Measurements from ENCODE around the gene CPA5. TPM values are rescaled to one million over a fixed set of nuclear protein-coding genes. Genes with fewer than 3 reads are reported as not detected.

Gene CPA5
- total and polyA plus RNA-seq, 2 donors (not counting 3 experiments of a cell fraction or from before 2014, with no cell fraction given): not detected

DNA sequence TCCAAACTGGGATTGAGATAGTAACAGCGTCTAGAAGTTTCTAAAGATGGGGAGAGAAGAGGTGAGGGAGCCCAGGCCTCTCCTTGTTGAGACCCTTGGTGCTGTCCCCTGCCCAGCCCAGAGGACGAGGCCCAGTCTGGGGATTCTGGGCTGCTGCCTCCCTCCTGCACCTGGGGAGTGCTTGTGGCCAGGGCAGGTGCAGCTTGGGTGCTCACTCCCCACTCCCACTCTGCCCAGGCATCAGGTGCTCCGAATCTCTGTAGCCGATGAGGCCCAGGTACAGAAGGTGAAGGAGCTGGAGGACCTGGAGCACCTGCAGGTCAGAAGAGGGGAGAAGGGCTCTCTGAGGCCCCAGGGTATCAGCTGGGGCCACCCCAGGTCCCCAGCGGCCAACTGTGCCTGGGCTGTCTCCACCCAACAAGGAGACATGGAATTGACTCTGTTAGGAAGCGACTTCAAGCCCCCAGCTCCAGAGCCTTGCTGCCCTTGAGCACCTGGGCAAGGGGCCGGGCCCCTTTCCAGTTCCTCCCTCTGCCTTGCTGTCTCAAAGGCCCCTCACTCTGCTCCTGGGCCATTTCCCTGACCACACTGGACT is 36.3 kb downstream of the CPA5 start:
- BruUV-seq (replicated peaks): no TSS peak
- H3K4me1 ChIP-seq (ENCODE audit: control insufficient read depth, extremely low read depth, insufficient read depth, low read length): no peaks in the 10 kb centered on the region
- H3K4me2 ChIP-seq (ENCODE audit: insufficient read depth, low read length): no peak overlapping the region
- no peaks in the 10 kb centered on the region for H3K79me2 ChIP-seq (ENCODE audit: control insufficient read depth, insufficient read depth, low read length)
- H4K20me1 ChIP-seq (replicated peaks; ENCODE audit: control insufficient read depth, extremely low read depth, insufficient read depth, low read length): no peaks in the 10 kb centered on the region
- FAIRE-seq (no peak), DNase-seq (ENCODE audit: low read depth, low spot score) (no peak)
- no peaks in the 10 kb centered on the region for H3K9me3 ChIP-seq (replicated peaks; ENCODE audit: control insufficient read depth, insufficient read depth, low read length)
- no peak overlapping the region for H3K9ac ChIP-seq (replicated peaks; ENCODE audit: extremely low read depth, insufficient read depth, low read length)
- intact Hi-C loops (cut with micrococcal nuclease) (no loop called here), dilution Hi-C loops (cut with MboI; ENCODE audit: extremely low pct_ligation_motif_present, low sequenced_read_pairs) (no loop called here)
- no peaks in the 10 kb centered on the region for H3K36me3 ChIP-seq (ENCODE audit: control insufficient read depth in 2 of 2, extremely low read depth in 1 of 2, insufficient read depth in 2 of 2, low read length in 2 of 2)
- no peak for TF ChIP-seq EZH2 (IDR thresholded peaks at IDR 0.05; ENCODE audit: borderline replicate concordance, low read depth, low read length, severe bottlenecking)
- no peak for TF ChIP-seq POLR2AphosphoS5 (IDR thresholded peaks at IDR 0.05; ENCODE audit: insufficient read depth, low read depth, low read length)
- no peak for TF ChIP-seq FOS (IDR thresholded peaks at IDR 0.05; ENCODE audit: borderline replicate concordance, insufficient read depth, low read length)
- no peak for TF ChIP-seq GATA2 (IDR thresholded peaks at IDR 0.05; ENCODE audit: insufficient read depth, insufficient read length, low read depth, low read length)
- TF ChIP-seq, protein P1, sequence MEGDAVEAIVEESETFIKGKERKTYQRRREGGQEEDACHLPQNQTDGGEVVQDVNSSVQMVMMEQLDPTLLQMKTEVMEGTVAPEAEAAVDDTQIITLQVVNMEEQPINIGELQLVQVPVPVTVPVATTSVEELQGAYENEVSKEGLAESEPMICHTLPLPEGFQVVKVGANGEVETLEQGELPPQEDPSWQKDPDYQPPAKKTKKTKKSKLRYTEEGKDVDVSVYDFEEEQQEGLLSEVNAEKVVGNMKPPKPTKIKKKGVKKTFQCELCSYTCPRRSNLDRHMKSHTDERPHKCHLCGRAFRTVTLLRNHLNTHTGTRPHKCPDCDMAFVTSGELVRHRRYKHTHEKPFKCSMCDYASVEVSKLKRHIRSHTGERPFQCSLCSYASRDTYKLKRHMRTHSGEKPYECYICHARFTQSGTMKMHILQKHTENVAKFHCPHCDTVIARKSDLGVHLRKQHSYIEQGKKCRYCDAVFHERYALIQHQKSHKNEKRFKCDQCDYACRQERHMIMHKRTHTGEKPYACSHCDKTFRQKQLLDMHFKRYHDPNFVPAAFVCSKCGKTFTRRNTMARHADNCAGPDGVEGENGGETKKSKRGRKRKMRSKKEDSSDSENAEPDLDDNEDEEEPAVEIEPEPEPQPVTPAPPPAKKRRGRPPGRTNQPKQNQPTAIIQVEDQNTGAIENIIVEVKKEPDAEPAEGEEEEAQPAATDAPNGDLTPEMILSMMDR (IDR thresholded peaks at IDR 0.05; ENCODE audit: extremely low read depth in 1 of 2, insufficient read depth in 1 of 2, low read depth in 1 of 2, low read length in 2 of 2): no peak
- TF ChIP-seq MYC (IDR thresholded peaks at IDR 0.05; ENCODE audit: low read depth, low read length): no peak
- H2AFZ ChIP-seq (ENCODE audit: low read depth, low read length): no peak overlapping the region
- no peak overlapping the region for H3K4me3 ChIP-seq (replicated peaks in 1 of 3; ENCODE audit: insufficient read depth in 1 of 3, low read depth in 1 of 3, low read length in 3 of 3)
- H3K27me3 ChIP-seq (ENCODE audit: control insufficient read depth in 2 of 2, insufficient read depth in 2 of 2, low read length in 2 of 2): no peaks in the 10 kb centered on the region
- ChIA-PET CTCF (interaction anchor here (1.2 kb wide), 1 partner anchor 24 kb away, joined by 3 read pairs; no protein-coding TSS in a partner anchor), POLR2A (no interaction called here)
- no peak overlapping the region for H3K27ac ChIP-seq (ENCODE audit: insufficient read depth, low read depth, low read length)
- no peaks in the 10 kb centered on the region for H3K9me1 ChIP-seq (replicated peaks; ENCODE audit: control insufficient read depth, extremely low read depth, insufficient read depth, low read length)
